Adipocyte (in vitro differentiated cells): ENCODE results near the gene PARD3B.

Experiments used
- DNase-seq: peaks from one replicate; pipeline ENCODE4 v3.0.0-alpha.2; 2015; ENCODE audit warnings: low read depth
- H3K27me3 ChIP-seq: replicated peaks from 2 replicates; pipeline ENCODE4 v1.7.0; 2013; ENCODE audit warnings: mild to moderate bottlenecking, low read length, moderate library complexity; ENCODE audit not compliant: control insufficient read depth, insufficient read depth
- H3K36me3 ChIP-seq: 2 replicates; pipeline ENCODE4 v1.7.0; 2013; ENCODE audit warnings: low read length, mild to moderate bottlenecking, moderate library complexity; ENCODE audit not compliant: control insufficient read depth, insufficient read depth, severe bottlenecking
- H3K4me1 ChIP-seq: 2 replicates; pipeline ENCODE4 v1.7.0; 2013; ENCODE audit warnings: mild to moderate bottlenecking, low read length, moderate library complexity; ENCODE audit not compliant: control insufficient read depth, insufficient read depth
- H3K4me3 ChIP-seq: 2 replicates; pipeline ENCODE4 v1.7.0; 2013; ENCODE audit warnings: mild to moderate bottlenecking, low read length, moderate library complexity
- H3K9ac ChIP-seq: 2 replicates; pipeline ENCODE4 v1.7.0; 2013; ENCODE audit warnings: mild to moderate bottlenecking, low read length, moderate library complexity
- H3K9me3 ChIP-seq: 2 replicates; pipeline ENCODE4 v1.7.0; 2013; ENCODE audit warnings: mild to moderate bottlenecking, low read length, moderate library complexity; ENCODE audit not compliant: control insufficient read depth

Gene PARD3B

GRCh38 chr2:205361272-205361671 lies 816.0 kb downstream of the PARD3B start:
- H3K36me3 ChIP-seq, result no peaks in the 10 kb centered on the region
- no peaks in the 10 kb centered on the region for H3K27me3 ChIP-seq
- DNase-seq, result no peak
- no peak overlapping the region for H3K9ac ChIP-seq
- H3K9me3 ChIP-seq, result no peaks in the 10 kb centered on the region
- peaks cover 7% of the 10 kb centered on the region for H3K4me1 ChIP-seq
- no peak overlapping the region for H3K4me3 ChIP-seq

- Histone ChIP-seq H3K36me3 (no peaks in the 10 kb centered on the region), H3K27me3 (no peaks in the 10 kb centered on the region), H3K9ac (no peak overlapping the region), H3K4me1 (peaks cover 7% of the 10 kb centered on the region), H3K9me3 (no peaks in the 10 kb centered on the region), H3K4me3 (no peak overlapping the region)
- no peak for DNase-seq
Observed at GRCh38 chr2:205361970-205362369, 816.7 kb downstream of the PARD3B start.

- H3K36me3 ChIP-seq, result no peaks in the 10 kb centered on the region
- no peak for DNase-seq
- H3K9ac ChIP-seq, result no peak overlapping the region
- H3K27me3 ChIP-seq, result no peaks in the 10 kb centered on the region
- H3K4me1 ChIP-seq, result no peaks in the 10 kb centered on the region
- H3K4me3 ChIP-seq, result no peak overlapping the region
- no peaks in the 10 kb centered on the region for H3K9me3 ChIP-seq
Observed at GRCh38 chr2:205364261-205364660, 819.0 kb downstream of the PARD3B start.

DNA sequence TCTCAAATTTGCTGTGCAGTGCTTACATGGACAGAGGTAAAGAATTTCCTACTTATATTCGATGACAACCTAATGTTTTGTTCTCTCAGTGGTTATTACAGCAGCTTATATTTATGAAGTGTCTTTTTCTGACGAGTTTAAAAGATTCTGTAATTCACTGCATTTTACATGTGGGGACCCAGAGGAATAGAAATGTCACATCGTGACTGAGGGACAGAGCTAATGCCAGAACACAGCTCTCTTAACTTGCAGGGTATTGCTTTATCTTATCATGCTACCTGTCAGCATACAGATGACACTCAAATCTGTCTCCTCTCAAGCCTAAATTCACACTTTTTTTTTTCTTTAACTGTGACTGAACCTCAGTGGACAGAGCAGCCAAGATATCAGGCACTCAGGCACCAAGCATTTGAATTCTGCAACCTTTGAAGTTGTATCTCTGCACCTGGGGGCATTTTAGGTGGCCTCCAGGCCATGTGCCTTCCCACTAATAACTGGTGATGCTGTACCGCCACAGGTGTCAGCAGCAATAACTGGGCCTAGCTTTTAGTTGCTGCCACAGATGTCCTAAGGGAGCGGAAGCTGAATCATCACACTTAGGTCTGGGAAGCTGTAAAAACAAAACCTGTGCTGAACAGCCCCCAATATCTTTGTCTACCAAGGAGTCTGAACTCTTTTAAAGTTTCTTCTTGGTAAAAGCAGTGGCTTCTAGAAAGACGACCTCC lies 821.2 kb downstream of the PARD3B start:
- DNase-seq, result no peak
- H3K4me3 ChIP-seq, result no peak overlapping the region
- no peaks in the 10 kb centered on the region for H3K36me3 ChIP-seq
- H3K9me3 ChIP-seq, result peaks cover 4% of the 10 kb centered on the region
- H3K9ac ChIP-seq, result no peak overlapping the region
- no peaks in the 10 kb centered on the region for H3K27me3 ChIP-seq
- no peaks in the 10 kb centered on the region for H3K4me1 ChIP-seq

- no peak for DNase-seq
- Histone ChIP-seq H3K9ac (no peak overlapping the region), H3K4me3 (no peak overlapping the region), H3K9me3 (peaks cover 4% of the 10 kb centered on the region), H3K4me1 (no peaks in the 10 kb centered on the region), H3K36me3 (no peaks in the 10 kb centered on the region), H3K27me3 (no peaks in the 10 kb centered on the region)
Observed at GRCh38 chr2:205367331-205367935, 822.2 kb downstream of the PARD3B start.

DNA sequence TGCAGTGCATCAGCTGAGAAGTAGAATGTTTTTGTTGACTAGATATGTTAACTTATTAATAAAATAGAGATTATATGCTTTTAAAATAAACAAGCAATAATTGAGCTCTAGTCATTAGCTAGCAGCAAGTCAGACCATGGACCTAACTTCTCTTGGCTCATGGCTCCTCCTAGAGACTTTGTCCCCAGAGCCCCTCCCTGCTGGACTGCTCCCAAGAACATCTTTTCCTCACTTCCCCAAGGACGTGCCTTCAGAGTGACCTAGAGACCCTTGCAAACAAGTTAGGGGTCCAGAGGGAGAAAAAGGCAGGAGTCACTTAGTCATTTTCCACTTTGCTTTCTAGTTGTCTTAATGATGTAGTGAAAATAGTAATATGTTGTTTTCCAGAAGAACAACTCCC lies 824.5 kb downstream of the PARD3B start:
- Histone ChIP-seq H3K27me3 (no peaks in the 10 kb centered on the region), H3K4me1 (no peaks in the 10 kb centered on the region), H3K36me3 (no peaks in the 10 kb centered on the region), H3K4me3 (no peak overlapping the region), H3K9ac (no peak overlapping the region), H3K9me3 (peaks cover 4% of the 10 kb centered on the region)
- no peak for DNase-seq

- H3K9ac ChIP-seq, result no peak overlapping the region
- DNase-seq, result no peak
- peaks cover 4% of the 10 kb centered on the region for H3K9me3 ChIP-seq
- H3K36me3 ChIP-seq, result no peaks in the 10 kb centered on the region
- no peaks in the 10 kb centered on the region for H3K4me1 ChIP-seq
- no peaks in the 10 kb centered on the region for H3K27me3 ChIP-seq
- H3K4me3 ChIP-seq, result no peak overlapping the region
Observed at GRCh38 chr2:205370726-205371125, 825.5 kb downstream of the PARD3B start.

- DNase-seq, result peak; percentile 23
- Histone ChIP-seq H3K9me3 (peaks cover 4% of the 10 kb centered on the region), H3K27me3 (no peaks in the 10 kb centered on the region), H3K4me3 (no peak overlapping the region), H3K9ac (no peak overlapping the region), H3K4me1 (no peaks in the 10 kb centered on the region), H3K36me3 (no peaks in the 10 kb centered on the region)
Observed at GRCh38 chr2:205372141-205372540, 826.9 kb downstream of the PARD3B start.

DNA sequence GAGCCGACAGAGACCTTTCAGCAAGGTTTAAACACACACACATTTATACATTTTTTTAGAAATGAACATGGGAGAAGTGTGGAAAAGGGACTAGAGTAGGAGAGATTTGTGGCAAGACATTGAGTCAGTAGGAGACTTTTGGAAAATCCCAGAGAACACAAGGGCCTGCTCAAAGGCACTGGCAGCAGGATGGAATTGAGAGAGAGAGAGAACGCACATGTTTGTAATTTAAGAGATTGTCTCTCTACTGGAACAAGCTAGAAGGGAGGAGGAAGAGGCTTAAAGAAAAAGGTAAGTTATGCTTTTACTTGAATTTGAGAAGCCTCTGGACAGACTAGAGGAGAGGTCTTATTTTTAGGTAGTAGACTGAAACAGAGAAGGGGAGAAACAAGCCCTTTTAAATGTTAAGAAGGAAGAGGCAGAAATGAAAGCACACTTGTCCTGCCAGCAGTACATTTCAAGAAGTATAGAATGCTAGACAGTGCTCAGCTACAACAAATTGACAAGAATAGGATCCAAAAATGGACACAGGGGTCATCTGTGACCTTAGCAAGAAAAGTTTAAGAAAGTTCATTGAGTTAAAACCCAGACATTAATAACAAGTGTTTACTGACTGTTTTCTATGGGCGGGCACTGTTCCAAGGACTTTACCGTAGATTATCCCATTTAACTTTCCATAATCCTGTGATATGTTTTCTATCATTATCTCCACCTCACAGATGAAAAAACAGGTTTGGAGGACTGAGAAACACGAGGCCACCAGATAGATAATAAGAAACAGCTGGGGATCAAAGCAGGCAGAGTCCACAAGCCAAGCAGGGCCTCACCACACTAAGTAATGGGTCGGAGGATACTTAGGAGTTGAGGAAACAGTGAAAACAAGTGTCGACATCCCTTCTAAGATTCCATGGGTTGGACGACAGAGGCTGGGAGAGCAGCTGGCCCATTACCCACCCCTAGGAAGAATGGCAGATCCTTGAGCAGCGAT lies 830.5 kb downstream of the PARD3B start:
- H3K36me3 ChIP-seq, result no peaks in the 10 kb centered on the region
- no peak overlapping the region for H3K4me3 ChIP-seq
- H3K4me1 ChIP-seq, result no peaks in the 10 kb centered on the region
- DNase-seq, result peak; percentile 23
- H3K27me3 ChIP-seq, result no peaks in the 10 kb centered on the region
- peaks cover 2% of the 10 kb centered on the region for H3K9me3 ChIP-seq
- no peak overlapping the region for H3K9ac ChIP-seq

GRCh38 chr2:205377324-205377723 lies 832.0 kb downstream of the PARD3B start:
- Histone ChIP-seq H3K9ac (no peak overlapping the region), H3K9me3 (no peaks in the 10 kb centered on the region), H3K36me3 (no peaks in the 10 kb centered on the region), H3K4me1 (no peaks in the 10 kb centered on the region), H3K4me3 (no peak overlapping the region), H3K27me3 (no peaks in the 10 kb centered on the region)
- DNase-seq, result no peak

- DNase-seq, result no peak
- Histone ChIP-seq H3K4me1 (peaks cover 15% of the 10 kb centered on the region), H3K9ac (no peak overlapping the region), H3K4me3 (no peak overlapping the region), H3K27me3 (no peaks in the 10 kb centered on the region), H3K36me3 (no peaks in the 10 kb centered on the region), H3K9me3 (no peaks in the 10 kb centered on the region)
Observed at GRCh38 chr2:205383601-205384000, 838.3 kb downstream of the PARD3B start.
